Measurements from ENCODE around the gene DHRS1. TPM values are rescaled to one million over a fixed set of nuclear protein-coding genes. Genes with fewer than 3 reads are reported as not detected.

Gene DHRS1
- total and polyA plus RNA-seq, 2 experiments from 2014 or later = 15.0 to 15.4 TPM

DNA sequence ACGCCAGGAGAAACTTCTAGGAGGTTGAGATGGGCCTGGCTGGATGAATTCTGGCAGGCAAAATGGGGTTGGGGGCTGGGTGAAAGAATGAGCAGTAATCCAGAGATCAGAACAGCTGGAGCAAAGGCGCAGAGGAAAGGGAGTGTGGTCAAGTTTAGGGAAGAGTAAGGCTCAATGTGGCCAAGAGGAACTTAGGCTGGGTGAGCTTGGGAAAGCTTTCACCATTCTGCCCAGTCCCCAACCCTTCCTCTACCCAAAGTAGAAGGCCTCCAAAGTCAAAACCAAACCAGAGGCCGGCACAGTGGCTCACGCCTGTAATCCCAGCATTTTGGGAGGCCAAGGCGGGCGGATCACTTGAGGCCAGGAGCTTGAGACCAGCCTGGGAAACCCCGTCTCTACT, 17.9 kb downstream of the DHRS1 start:
- H3K9me2 ChIP-seq (ENCODE audit: insufficient read depth) = no peaks in the 10 kb centered on the region
- H3F3A ChIP-seq (replicated peaks; ENCODE audit: low read depth) = no peaks in the 10 kb centered on the region
- ATAC-seq = no peak
- Mint-ChIP-seq H3K4me1 (no peaks in the 10 kb centered on the region; the same call in 2 of the 3 replicates), H3K36me3 (ENCODE audit: low read depth) (no peaks in the 10 kb centered on the region; the same call in 2 of the 3 replicates), H3K9me3 (no peaks in the 10 kb centered on the region), H3K4me3 (no peak overlapping the region), H3K27me3 (ENCODE audit: insufficient read depth, low read depth, poor library complexity) (peaks cover 10% of the 10 kb centered on the region), H3K27ac (no peak overlapping the region)
- H3K4me3 ChIP-seq = no peak overlapping the region
- H3K36me3 ChIP-seq (ENCODE audit: insufficient read depth) = no peaks in the 10 kb centered on the region
- H2AFZ ChIP-seq = no peak overlapping the region
- H3K4me1 ChIP-seq (ENCODE audit: insufficient read depth) = no peaks in the 10 kb centered on the region
- no peaks in the 10 kb centered on the region; the same call in 1 of the 2 replicates for H4K20me1 ChIP-seq (replicated peaks; ENCODE audit: insufficient read depth)
- H3K27ac ChIP-seq (ENCODE audit: low read depth) = no peak overlapping the region
- H3K27me3 ChIP-seq (ENCODE audit: insufficient read depth) = no peaks in the 10 kb centered on the region
- H3K4me2 ChIP-seq = no peak overlapping the region
- DNase-seq (ENCODE audit: low spot score) = no peak
- H3K79me2 ChIP-seq (replicated peaks; ENCODE audit: insufficient read depth) = no peaks in the 10 kb centered on the region
- TF ChIP-seq, protein P1, sequence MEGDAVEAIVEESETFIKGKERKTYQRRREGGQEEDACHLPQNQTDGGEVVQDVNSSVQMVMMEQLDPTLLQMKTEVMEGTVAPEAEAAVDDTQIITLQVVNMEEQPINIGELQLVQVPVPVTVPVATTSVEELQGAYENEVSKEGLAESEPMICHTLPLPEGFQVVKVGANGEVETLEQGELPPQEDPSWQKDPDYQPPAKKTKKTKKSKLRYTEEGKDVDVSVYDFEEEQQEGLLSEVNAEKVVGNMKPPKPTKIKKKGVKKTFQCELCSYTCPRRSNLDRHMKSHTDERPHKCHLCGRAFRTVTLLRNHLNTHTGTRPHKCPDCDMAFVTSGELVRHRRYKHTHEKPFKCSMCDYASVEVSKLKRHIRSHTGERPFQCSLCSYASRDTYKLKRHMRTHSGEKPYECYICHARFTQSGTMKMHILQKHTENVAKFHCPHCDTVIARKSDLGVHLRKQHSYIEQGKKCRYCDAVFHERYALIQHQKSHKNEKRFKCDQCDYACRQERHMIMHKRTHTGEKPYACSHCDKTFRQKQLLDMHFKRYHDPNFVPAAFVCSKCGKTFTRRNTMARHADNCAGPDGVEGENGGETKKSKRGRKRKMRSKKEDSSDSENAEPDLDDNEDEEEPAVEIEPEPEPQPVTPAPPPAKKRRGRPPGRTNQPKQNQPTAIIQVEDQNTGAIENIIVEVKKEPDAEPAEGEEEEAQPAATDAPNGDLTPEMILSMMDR (conservative IDR thresholded peaks at IDR 0.05; ENCODE audit: low read depth in 2 of 2) = no peak
- TF ChIP-seq JUNB (IDR thresholded peaks at IDR 0.05; ENCODE audit: unreplicated experiment) = no peak
- no peak for TF ChIP-seq STAT1 (IDR thresholded peaks at IDR 0.05; ENCODE audit: unreplicated experiment)
- TF ChIP-seq EZH2 (IDR thresholded peaks at IDR 0.05; ENCODE audit: low read depth, unreplicated experiment) = no peak
- no peak for TF ChIP-seq ZNF114 (CRISPR knock-in tag; IDR thresholded peaks at IDR 0.05)
- TF ChIP-seq, protein P2, sequence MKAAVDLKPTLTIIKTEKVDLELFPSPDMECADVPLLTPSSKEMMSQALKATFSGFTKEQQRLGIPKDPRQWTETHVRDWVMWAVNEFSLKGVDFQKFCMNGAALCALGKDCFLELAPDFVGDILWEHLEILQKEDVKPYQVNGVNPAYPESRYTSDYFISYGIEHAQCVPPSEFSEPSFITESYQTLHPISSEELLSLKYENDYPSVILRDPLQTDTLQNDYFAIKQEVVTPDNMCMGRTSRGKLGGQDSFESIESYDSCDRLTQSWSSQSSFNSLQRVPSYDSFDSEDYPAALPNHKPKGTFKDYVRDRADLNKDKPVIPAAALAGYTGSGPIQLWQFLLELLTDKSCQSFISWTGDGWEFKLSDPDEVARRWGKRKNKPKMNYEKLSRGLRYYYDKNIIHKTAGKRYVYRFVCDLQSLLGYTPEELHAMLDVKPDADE (IDR thresholded peaks at IDR 0.05) = no peak

DNA sequence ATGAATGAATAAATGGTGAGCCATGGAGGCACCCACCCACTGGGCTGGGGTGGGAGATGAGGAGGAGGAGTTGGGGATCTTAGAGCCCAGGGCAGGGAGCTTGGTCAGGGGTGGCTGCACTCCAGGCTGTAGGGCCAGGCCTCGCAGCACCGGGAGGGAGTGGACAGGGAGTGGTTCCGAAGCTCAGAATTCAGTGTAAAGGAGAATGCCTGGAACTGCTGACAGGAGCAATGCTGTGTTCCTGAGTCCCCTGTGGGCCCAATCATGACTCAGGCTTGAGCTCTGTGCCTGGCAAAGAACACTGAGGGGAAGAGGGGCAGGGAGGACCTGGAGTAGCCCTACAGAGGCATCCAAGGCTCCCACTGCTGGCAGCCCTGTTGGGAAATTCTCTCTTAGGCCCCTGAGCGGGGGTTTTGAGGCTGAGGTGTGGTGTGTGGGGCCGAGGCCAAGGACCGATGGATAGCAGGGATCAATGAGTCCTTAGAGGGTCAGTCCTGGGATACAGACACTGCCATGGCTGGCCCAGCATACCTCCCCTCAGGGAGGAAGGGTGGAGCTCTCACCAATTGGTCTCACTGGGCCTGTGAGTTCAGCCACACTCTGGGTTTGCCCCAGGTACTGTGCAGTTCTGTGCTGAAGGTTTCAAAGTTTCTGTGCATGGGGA, 18.7 kb downstream of the DHRS1 start:
- Histone ChIP-seq H3K9me2 (ENCODE audit: insufficient read depth) (no peaks in the 10 kb centered on the region), H3K4me3 (no peak overlapping the region), H3K4me2 (no peak overlapping the region), H4K20me1 (replicated peaks; ENCODE audit: insufficient read depth) (no peaks in the 10 kb centered on the region; the same call in 1 of the 2 replicates), H2AFZ (no peak overlapping the region), H3K4me1 (ENCODE audit: insufficient read depth) (no peaks in the 10 kb centered on the region), H3K27me3 (ENCODE audit: insufficient read depth) (no peaks in the 10 kb centered on the region), H3K27ac (ENCODE audit: low read depth) (no peak overlapping the region), H3K36me3 (ENCODE audit: insufficient read depth) (no peaks in the 10 kb centered on the region), H3F3A (replicated peaks; ENCODE audit: low read depth) (no peaks in the 10 kb centered on the region), H3K79me2 (replicated peaks; ENCODE audit: insufficient read depth) (no peaks in the 10 kb centered on the region)
- ATAC-seq (no peak), DNase-seq (ENCODE audit: low spot score) (no peak)
- Mint-ChIP-seq H3K9me3 (no peaks in the 10 kb centered on the region), H3K36me3 (ENCODE audit: low read depth) (no peaks in the 10 kb centered on the region), H3K27ac (0 out of 2 replicates have a peak overlapping the region, but pooled peaks have one; percentile 8), H3K4me3 (no peak overlapping the region), H3K27me3 (ENCODE audit: insufficient read depth, low read depth, poor library complexity) (peaks cover 8% of the 10 kb centered on the region), H3K4me1 (no peaks in the 10 kb centered on the region; the same call in 2 of the 3 replicates)
- no peak for TF ChIP-seq ZNF331 (CRISPR knock-in tag; IDR thresholded peaks at IDR 0.05; ENCODE audit: low read depth)
- TF ChIP-seq, protein P3, sequence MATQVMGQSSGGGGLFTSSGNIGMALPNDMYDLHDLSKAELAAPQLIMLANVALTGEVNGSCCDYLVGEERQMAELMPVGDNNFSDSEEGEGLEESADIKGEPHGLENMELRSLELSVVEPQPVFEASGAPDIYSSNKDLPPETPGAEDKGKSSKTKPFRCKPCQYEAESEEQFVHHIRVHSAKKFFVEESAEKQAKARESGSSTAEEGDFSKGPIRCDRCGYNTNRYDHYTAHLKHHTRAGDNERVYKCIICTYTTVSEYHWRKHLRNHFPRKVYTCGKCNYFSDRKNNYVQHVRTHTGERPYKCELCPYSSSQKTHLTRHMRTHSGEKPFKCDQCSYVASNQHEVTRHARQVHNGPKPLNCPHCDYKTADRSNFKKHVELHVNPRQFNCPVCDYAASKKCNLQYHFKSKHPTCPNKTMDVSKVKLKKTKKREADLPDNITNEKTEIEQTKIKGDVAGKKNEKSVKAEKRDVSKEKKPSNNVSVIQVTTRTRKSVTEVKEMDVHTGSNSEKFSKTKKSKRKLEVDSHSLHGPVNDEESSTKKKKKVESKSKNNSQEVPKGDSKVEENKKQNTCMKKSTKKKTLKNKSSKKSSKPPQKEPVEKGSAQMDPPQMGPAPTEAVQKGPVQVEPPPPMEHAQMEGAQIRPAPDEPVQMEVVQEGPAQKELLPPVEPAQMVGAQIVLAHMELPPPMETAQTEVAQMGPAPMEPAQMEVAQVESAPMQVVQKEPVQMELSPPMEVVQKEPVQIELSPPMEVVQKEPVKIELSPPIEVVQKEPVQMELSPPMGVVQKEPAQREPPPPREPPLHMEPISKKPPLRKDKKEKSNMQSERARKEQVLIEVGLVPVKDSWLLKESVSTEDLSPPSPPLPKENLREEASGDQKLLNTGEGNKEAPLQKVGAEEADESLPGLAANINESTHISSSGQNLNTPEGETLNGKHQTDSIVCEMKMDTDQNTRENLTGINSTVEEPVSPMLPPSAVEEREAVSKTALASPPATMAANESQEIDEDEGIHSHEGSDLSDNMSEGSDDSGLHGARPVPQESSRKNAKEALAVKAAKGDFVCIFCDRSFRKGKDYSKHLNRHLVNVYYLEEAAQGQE (IDR thresholded peaks at IDR 0.05; ENCODE audit: unreplicated experiment) = no peak
- TF ChIP-seq, protein P2 (IDR thresholded peaks at IDR 0.05) = no peak

All from GM23338 (cell line).